HG03095 (cell line): ENCODE results near the gene POLE3.
"Not testable (repeated sequence)": the region's sequence is repeated elsewhere in the genome, so short reads cannot be mapped to it uniquely, and the experiment has no call there.

Experiments used
- ATAC-seq: cut with Tn5 transposase; IDR thresholded peaks from one replicate; pipeline ENCODE4 v1.9.1; 2021; ENCODE audit warnings: moderate library complexity; ENCODE audit not compliant: unreplicated experiment

POLE3 gene

GRCh38 chr9:113379094-113379828 lies 31.2 kb downstream of the POLE3 start:
- not testable (repeated sequence) for ATAC-seq

- peak; percentile 59 for ATAC-seq
These were observed 33.6 kb downstream of the POLE3 start, which contains the start of gene HDHD3 for GRCh38 chr9:113376634-113377567. Gene HDHD3, minus strand, starts transcription at chr9:113376986. Its CDS starts 2,632 bp downstream, at chr9:113374354.

GRCh38 chr9:113375057-113376023 lies 35.1 kb downstream of the POLE3 start:
- ATAC-seq, result no peak

GRCh38 chr9:113373676-113374392 lies 36.6 kb downstream of the POLE3 start:
- no peak for ATAC-seq

GRCh38 chr9:113373256-113373655 lies 37.2 kb downstream of the POLE3 start:
- ATAC-seq, result no peak

GRCh38 chr9:113372059-113372458 lies 38.4 kb downstream of the POLE3 start:
- ATAC-seq, result no peak

- no peak for ATAC-seq
These were observed 39.6 kb downstream of the POLE3 start for GRCh38 chr9:113370806-113371325.

- ATAC-seq, result no peak
These were observed 40.7 kb downstream of the POLE3 start for GRCh38 chr9:113369855-113370140.

GRCh38 chr9:113368982-113369854 lies 41.3 kb downstream of the POLE3 start:
- ATAC-seq, result no peak

GRCh38 chr9:113368348-113368981 lies 42.0 kb downstream of the POLE3 start:
- ATAC-seq, result no peak

- not testable (repeated sequence) for ATAC-seq
These were observed 44.8 kb downstream of the POLE3 start for GRCh38 chr9:113365652-113366051.

GRCh38 chr9:113364951-113365350 lies 45.5 kb downstream of the POLE3 start:
- ATAC-seq, result no peak

GRCh38 chr9:113363336-113363735 lies 47.1 kb downstream of the POLE3 start:
- ATAC-seq, result no peak

GRCh38 chr9:113361304-113362018 lies 49.0 kb downstream of the POLE3 start:
- no peak for ATAC-seq

- no peak for ATAC-seq
These were observed 50.1 kb downstream of the POLE3 start for GRCh38 chr9:113360242-113360842.

- no peak for ATAC-seq
These were observed 51.1 kb downstream of the POLE3 start for GRCh38 chr9:113359385-113359784.
